Measurements from ENCODE around the gene HIP1. TPM values are rescaled to one million over a fixed set of nuclear protein-coding genes. Genes with fewer than 3 reads are reported as not detected.
"Not testable (repeated sequence)": the region's sequence is repeated elsewhere in the genome, so short reads cannot be mapped to it uniquely, and the experiment has no call there.

The HIP1 gene
- polyA plus RNA-seq, 1 donor, result 25.2 TPM

GRCh38 chr7:75485979-75486643, 252.6 kb downstream of the HIP1 start, which contains the start of gene POM121C:
Gene POM121C (minus strand): TSS chr7:75486299. CDS start chr7:75441496, 44,803 bp downstream.
- peak; percentile 90 for DNase-seq

- DNase-seq, result not testable (repeated sequence)
These were observed 253.3 kb downstream of the HIP1 start for GRCh38 chr7:75485355-75485978.

Other genes with a start within 250 kb of the HIP1 start
- 5.5 TPM for gene SPDYE5, start 246.6 kb downstream of the HIP1 start, polyA plus RNA-seq (ENCODE audit: insufficient read length)
- 1.6 TPM for gene CCL26, start 33.3 kb upstream of the HIP1 start, polyA plus RNA-seq (ENCODE audit: insufficient read length)
- gene CCL24, start 74.9 kb upstream of the HIP1 start, polyA plus RNA-seq (ENCODE audit: insufficient read length), result not detected
- 20.7 TPM for gene RHBDD2, start 140.1 kb upstream of the HIP1 start, polyA plus RNA-seq (ENCODE audit: insufficient read length)
- 40.5 TPM for gene POR, start 176.2 kb upstream of the HIP1 start, polyA plus RNA-seq (ENCODE audit: insufficient read length)